A549 (cell line): ENCODE results near the gene PLXDC1.

ENCODE experiments used
- KDM5A ChIP-seq: fragments of 200-600 bp; sonication (generic); IDR thresholded peaks from 2 replicates; pipeline ENCODE4 v1.6.1; 2016; ENCODE audit warnings: antibody characterized with exemption, mild to moderate bottlenecking
- TF ChIP-seq, protein P1 (sequence below): IDR thresholded peaks from 2 replicates; pipeline ENCODE4 v1.6.1; 2012

DNA sequence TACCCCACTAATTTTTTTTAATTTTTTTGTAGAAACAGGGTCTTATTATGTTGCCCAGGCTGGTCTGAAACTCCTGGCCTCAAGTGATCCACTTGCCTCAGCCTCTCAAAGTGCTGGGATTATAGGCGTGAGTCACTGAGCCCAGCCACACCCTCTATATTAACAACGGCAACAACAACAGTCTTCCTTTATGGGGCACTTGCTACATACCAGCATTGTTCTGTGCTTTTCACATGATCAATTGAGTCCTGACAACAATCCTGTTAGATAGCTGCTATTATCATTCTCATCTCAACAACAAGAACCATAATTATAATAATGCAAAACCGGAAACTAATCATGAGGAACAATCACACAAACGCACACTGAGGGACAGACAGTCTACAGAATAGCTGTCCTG is 27.1 kb upstream of the PLXDC1 start:
- TF ChIP-seq, protein P1, sequence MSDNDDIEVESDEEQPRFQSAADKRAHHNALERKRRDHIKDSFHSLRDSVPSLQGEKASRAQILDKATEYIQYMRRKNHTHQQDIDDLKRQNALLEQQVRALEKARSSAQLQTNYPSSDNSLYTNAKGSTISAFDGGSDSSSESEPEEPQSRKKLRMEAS: no peak
- no peak for TF ChIP-seq KDM5A
